WERI-Rb-1 (cell line): ENCODE measurements around the gene ZC3H7B.
A peak's percentile ranks its signal among the peaks of the same experiment; 100 is the strongest.

Experiments used
- DNase-seq: peaks from one replicate; pipeline ENCODE4 v3.0.0-alpha.2; 2020
- H3K27ac ChIP-seq: fragments of 250-450 bp; sonication (Bioruptor Pico); 2 replicates; pipeline ENCODE4 v1.5.1; 2020; ENCODE audit warnings: mild to moderate bottlenecking, moderate library complexity
- H3K27me3 ChIP-seq: fragments of 250-450 bp; sonication (Bioruptor Pico); 2 replicates; pipeline ENCODE4 v1.5.1; 2021; ENCODE audit warnings: mild to moderate bottlenecking, low read depth, moderate library complexity; ENCODE audit not compliant: insufficient read depth, severe bottlenecking
- H3K36me3 ChIP-seq: fragments of 250-450 bp; sonication (Bioruptor Pico); 2 replicates; pipeline ENCODE4 v1.5.1; 2020; ENCODE audit warnings: mild to moderate bottlenecking, moderate library complexity
- H3K4me3 ChIP-seq: 2 replicates; pipeline ENCODE4 v1.5.1; 2011; ENCODE audit warnings: low read depth, mild to moderate bottlenecking, control low read depth, low read length
- H3K9me3 ChIP-seq: fragments of 250-450 bp; sonication (Bioruptor Pico); 2 replicates; pipeline ENCODE4 v1.5.1; 2021; ENCODE audit warnings: mild to moderate bottlenecking, moderate library complexity; ENCODE audit not compliant: severe bottlenecking
- TF ChIP-seq, protein P1 (sequence below): IDR thresholded peaks from 2 replicates; pipeline ENCODE4 v1.5.1; 2011; ENCODE audit warnings: low read depth, mild to moderate bottlenecking, control low read depth, inconsistent platforms, low read length

ZC3H7B gene

DNA sequence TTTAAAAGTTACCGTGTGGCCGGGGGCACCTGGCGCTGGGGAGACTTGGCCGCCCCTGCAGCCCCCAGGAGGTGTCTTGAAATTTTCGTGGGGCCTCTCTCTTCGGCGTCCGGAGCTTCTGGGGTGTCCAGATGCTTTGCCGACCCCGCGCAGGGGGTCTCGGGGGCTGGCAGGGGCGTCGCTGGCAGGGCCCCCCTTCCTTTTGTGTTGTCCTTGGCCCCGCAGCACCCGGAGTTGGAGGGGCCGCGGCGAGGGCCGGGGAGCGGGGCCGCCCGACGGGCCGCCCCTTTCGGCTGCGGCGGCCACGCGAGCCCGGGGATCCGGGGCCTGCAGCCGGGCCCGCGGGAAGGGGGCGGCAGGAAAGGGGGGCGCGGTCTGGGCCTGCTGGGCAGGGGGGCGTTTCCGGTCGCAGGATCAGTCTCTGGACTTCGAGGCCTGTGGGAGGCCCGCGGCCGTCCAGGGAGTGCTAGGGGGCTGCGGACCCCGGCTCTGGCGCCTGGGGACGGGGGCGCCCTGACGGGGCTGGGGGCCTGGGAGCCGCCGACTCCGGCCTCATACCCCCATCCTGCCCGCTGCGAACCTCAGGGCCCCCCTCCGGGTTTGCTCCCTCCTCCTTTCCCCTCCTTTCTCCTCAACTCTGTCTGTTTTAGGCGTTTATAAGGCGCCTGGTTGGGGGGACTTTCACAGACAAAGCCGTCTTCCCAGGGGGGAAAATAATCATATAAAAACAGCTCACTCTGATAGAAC lies 869 bp downstream of the ZC3H7B start:
- peaks cover 7% of the 10 kb centered on the region for H3K36me3 ChIP-seq
- H3K27ac ChIP-seq, result peak overlapping the region; percentile 78
- H3K4me3 ChIP-seq, result peak overlapping the region; percentile 95
- H3K27me3 ChIP-seq, result no peaks in the 10 kb centered on the region
- TF ChIP-seq, protein P1, sequence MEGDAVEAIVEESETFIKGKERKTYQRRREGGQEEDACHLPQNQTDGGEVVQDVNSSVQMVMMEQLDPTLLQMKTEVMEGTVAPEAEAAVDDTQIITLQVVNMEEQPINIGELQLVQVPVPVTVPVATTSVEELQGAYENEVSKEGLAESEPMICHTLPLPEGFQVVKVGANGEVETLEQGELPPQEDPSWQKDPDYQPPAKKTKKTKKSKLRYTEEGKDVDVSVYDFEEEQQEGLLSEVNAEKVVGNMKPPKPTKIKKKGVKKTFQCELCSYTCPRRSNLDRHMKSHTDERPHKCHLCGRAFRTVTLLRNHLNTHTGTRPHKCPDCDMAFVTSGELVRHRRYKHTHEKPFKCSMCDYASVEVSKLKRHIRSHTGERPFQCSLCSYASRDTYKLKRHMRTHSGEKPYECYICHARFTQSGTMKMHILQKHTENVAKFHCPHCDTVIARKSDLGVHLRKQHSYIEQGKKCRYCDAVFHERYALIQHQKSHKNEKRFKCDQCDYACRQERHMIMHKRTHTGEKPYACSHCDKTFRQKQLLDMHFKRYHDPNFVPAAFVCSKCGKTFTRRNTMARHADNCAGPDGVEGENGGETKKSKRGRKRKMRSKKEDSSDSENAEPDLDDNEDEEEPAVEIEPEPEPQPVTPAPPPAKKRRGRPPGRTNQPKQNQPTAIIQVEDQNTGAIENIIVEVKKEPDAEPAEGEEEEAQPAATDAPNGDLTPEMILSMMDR, result no peak
- no peaks in the 10 kb centered on the region for H3K9me3 ChIP-seq
- no peak for DNase-seq

DNA sequence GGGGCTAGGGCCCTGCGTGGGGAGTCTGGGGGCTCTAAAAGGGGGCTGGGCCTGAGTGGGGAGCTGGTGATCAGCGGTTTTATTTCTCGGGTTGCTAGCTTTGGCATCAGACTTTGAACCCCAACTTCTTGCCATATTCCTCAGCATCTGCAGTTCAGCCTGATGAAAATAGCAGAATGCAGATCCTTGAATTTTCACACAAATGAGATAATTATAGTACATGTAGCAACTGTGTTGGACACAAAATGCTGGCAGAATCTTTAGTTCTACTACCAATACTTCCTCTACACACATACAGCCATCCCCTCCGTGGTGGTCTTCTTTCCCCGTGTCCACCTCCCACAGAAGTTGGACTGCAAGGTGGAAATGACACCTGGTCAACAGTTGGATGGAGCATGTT lies 1.5 kb downstream of the ZC3H7B start:
- peak overlapping the region; percentile 78 for H3K27ac ChIP-seq
- no peak for DNase-seq
- TF ChIP-seq, protein P1, result no peak
- no peaks in the 10 kb centered on the region for H3K9me3 ChIP-seq
- H3K36me3 ChIP-seq, result peaks cover 10% of the 10 kb centered on the region
- no peaks in the 10 kb centered on the region for H3K27me3 ChIP-seq
- H3K4me3 ChIP-seq, result peak overlapping the region; percentile 95

DNA sequence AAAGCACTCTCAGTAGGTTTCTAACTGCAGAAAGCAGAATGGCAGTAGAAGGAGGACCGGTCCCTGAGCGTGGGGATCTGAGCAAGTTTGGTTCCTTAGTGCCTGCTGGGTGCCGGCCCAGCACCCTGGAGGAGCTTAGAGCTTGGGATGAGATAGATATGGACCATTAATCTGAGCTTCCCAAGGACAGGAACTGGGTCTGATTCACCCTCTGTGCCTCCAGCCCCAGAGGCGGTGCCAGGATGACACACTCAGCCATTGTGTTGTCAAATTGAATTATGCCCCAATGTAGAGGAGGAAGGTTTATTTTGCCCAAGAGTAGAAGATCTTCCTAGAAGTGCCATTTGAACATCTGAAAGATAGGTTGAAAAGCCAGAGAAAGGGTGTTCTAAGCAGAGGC lies 4.3 kb downstream of the ZC3H7B start:
- Histone ChIP-seq H3K4me3 (no peak overlapping the region), H3K27ac (no peak overlapping the region), H3K27me3 (no peaks in the 10 kb centered on the region), H3K9me3 (no peaks in the 10 kb centered on the region), H3K36me3 (peaks cover 10% of the 10 kb centered on the region)
- DNase-seq, result no peak
- TF ChIP-seq, protein P1, result no peak

DNA sequence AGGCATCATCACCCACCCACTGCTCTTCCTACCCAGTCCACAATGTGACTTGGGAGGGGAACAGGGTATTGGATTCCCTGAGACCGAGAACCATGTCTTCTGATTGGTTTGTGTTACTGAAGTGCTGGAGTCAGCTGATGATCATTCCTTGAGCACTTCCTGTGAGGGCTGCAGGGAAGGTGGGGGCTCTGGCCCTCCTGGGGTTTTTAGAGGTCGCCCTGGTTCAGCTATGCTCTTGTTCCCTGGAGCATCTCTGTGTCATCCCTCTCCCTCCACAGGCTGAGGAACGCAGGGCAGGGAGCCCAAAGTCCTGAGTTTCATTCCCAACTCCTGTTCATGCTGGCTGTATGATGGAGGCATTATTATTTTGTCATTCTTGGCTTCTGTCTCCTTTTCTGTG lies 6.7 kb downstream of the ZC3H7B start:
- Histone ChIP-seq H3K4me3 (no peak overlapping the region), H3K27me3 (no peaks in the 10 kb centered on the region), H3K27ac (no peak overlapping the region), H3K36me3 (peaks cover 10% of the 10 kb centered on the region), H3K9me3 (no peaks in the 10 kb centered on the region)
- TF ChIP-seq, protein P1, result no peak
- no peak for DNase-seq

DNA sequence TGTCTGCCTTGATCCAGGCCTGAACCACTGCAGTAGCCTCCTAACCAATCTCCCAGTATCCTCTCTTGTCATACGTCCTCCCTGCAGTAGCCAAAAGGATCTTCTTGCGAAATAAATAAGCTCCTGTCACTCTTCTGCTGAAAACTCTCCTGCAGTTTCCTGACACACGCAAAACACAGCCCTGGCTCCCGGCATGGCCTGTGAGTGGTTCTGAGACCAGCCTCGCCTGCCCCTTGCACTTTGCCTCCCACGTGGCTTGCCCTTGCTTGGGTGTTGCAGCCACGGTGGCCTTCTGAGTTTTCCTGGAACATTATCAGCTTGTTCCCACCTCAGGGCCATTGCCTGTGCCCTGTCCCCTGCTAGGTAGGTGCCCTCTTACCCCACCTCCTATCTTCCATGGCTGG lies 7.2 kb downstream of the ZC3H7B start:
- TF ChIP-seq, protein P1, result no peak
- no peak for DNase-seq
- no peak overlapping the region for H3K27ac ChIP-seq

DNA sequence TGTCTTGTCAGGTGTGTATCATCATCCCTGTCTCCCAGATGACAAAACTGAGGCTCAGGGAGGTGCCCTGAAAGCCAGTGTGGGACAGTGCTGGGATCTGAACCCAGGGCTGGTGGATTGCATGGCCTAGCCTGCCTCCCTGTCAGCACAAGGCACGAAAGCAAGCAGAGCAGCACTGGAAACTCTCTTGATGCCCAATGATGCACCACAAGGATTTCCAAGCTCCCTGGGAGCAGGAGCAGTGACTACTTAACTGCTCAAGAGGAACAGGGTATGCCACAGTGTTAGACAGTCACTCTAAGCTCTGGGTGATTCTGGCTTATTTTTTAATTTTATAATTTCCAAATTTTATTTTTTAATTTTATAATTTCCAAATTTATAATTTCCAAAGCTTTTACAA lies 9.0 kb downstream of the ZC3H7B start:
- no peak overlapping the region for H3K4me3 ChIP-seq
- no peaks in the 10 kb centered on the region for H3K27me3 ChIP-seq
- no peaks in the 10 kb centered on the region for H3K9me3 ChIP-seq
- DNase-seq, result no peak
- peaks cover 5% of the 10 kb centered on the region for H3K36me3 ChIP-seq
- no peak overlapping the region for H3K27ac ChIP-seq
- TF ChIP-seq, protein P1, result no peak

More for the DNA sequence above, 7.2 kb downstream of the ZC3H7B start:
- H3K36me3 ChIP-seq, result peaks cover 10% of the 10 kb centered on the region
- no peaks in the 10 kb centered on the region for H3K9me3 ChIP-seq
- no peaks in the 10 kb centered on the region for H3K27me3 ChIP-seq
- H3K4me3 ChIP-seq, result no peak overlapping the region
